ENCODE measurements around the gene ADGRB3. TPM values are rescaled to one million over a fixed set of nuclear protein-coding genes. Genes with fewer than 3 reads are reported as not detected.

ADGRB3 gene
- polyA plus RNA-seq, 1 of the 3 experiments (the other 2 are of a cell fraction): 0.12 TPM

DNA sequence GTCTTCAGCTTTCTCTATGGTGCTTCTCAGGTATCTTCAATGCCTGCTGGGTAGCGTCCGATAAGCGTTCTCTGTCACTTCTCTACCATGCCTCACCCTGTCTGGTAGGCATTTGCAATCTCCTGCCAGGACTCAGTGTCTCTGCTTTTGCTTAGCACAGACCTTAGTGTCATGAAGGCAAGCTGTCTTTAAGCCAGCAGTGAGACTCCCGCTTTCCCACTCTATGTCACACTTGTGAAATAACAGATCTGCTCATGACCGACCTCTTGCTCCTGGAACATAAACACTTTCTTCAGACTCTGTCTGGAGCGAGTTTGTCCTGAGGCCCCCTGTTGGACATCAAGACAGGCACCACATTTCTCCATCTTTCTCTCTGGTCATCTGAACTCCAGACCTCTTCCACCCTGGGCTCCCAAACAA lies 17.0 kb downstream of the ADGRB3 start (continued):
- TF ChIP-seq REST (IDR thresholded peaks at IDR 0.05; ENCODE audit: low read depth, low read length) (no peak), RAD21 (IDR thresholded peaks at IDR 0.05; ENCODE audit: low read length) (no peak), JUND (IDR thresholded peaks at IDR 0.05) (no peak), GATA2 (CRISPR knock-in tag; IDR thresholded peaks at IDR 0.05) (no peak)
- TF ChIP-seq, protein P1, sequence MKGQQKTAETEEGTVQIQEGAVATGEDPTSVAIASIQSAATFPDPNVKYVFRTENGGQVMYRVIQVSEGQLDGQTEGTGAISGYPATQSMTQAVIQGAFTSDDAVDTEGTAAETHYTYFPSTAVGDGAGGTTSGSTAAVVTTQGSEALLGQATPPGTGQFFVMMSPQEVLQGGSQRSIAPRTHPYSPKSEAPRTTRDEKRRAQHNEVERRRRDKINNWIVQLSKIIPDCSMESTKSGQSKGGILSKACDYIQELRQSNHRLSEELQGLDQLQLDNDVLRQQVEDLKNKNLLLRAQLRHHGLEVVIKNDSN (IDR thresholded peaks at IDR 0.05; ENCODE audit: borderline replicate concordance, low read depth): no peak

DNA sequence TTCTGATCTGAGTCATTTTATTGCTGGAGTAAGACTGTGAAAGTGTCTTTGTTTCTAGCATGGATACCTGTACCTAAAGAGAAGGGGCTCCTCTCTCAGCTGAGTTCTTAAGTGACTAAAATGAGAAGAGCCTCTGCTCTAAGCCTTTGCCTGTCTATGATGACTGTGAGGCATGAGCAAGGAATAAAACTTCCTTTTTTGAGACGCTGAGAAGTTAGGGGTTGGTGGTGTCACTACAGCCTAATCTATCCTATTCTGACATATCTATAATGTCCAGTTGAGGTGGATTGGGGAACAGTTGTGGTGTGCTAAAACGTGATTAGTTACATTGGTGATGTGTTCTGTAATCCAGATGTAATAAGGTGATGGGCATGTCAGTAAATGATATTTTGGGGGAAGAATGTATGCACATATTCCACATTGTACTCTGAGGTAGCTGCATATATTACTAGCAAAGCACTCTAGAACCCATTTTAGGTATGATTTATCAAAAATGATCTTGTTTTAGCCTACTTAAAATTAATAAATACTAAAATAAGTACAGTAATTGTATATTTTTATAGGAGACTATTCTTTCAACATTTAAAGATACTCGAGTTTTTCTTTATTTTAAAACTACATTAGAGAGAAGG lies 18.1 kb downstream of the ADGRB3 start:
- ChIA-PET POLR2A (no interaction called here), CTCF (interaction anchor here (1.1 to 3.0 kb wide), 2 partner anchors 14 to 16 kb away, joined by 3 to 18 read pairs; no protein-coding TSS in a partner anchor)
- no peaks in the 10 kb centered on the region for H3K27me3 ChIP-seq (ENCODE audit: insufficient read depth)
- H3K4me3 ChIP-seq (ENCODE audit: low read depth in 2 of 2, low read length in 1 of 2): no peak overlapping the region
- H3K9ac ChIP-seq: no peak overlapping the region
- no peak for DNase-seq
- no peak overlapping the region for H3K4me2 ChIP-seq
- WGBS (ENCODE audit: low lambda C conversion rate): 44% methylated on average over 3 of the region's 3 CpGs
- H3K4me1 ChIP-seq (ENCODE audit: control insufficient read depth in 1 of 2, insufficient read depth in 2 of 2, low read depth in 1 of 2, low read length in 1 of 2): peaks cover 0 to 8% of the 10 kb centered on the region in 2 experiments; a peak in 3 of 4 replicates
- H3K27ac ChIP-seq (ENCODE audit: low read depth in 2 of 2, low read length in 1 of 2): no peak overlapping the region; a peak in 1 of 4 replicates
- H3K9me2 ChIP-seq: no peaks in the 10 kb centered on the region
- no peaks in the 10 kb centered on the region for H3F3A ChIP-seq (replicated peaks; ENCODE audit: insufficient read depth)
- H3K9me3 ChIP-seq: no peaks in the 10 kb centered on the region
- H4K20me1 ChIP-seq (ENCODE audit: insufficient read depth): no peaks in the 10 kb centered on the region
- H3K79me2 ChIP-seq (ENCODE audit: insufficient read depth): no peaks in the 10 kb centered on the region
- H2AFZ ChIP-seq (ENCODE audit: low read depth): no peak overlapping the region
- TF ChIP-seq SMC3 (IDR thresholded peaks at IDR 0.05; ENCODE audit: low read depth, low read length) (no peak), SIN3A (IDR thresholded peaks at IDR 0.05; ENCODE audit: borderline replicate concordance, low read depth, low read length) (no peak), POLR2AphosphoS5 (IDR thresholded peaks at IDR 0.05; ENCODE audit: low read depth, low read length) (no peak), TAF1 (IDR thresholded peaks at IDR 0.05; ENCODE audit: borderline replicate concordance, low read depth, low read length) (no peak), RFX5 (IDR thresholded peaks at IDR 0.05; ENCODE audit: low read length) (no peak), MEF2A (IDR thresholded peaks at IDR 0.05; ENCODE audit: borderline replicate concordance, low read depth) (no peak), FOXJ3 (CRISPR knock-in tag; IDR thresholded peaks at IDR 0.05) (no peak), ZBTB33 (IDR thresholded peaks at IDR 0.05; ENCODE audit: borderline replicate concordance, low read depth) (no peak), EP300 (IDR thresholded peaks at IDR 0.05; ENCODE audit: borderline replicate concordance in 1 of 2, low read depth in 1 of 2, low read length in 1 of 2) (no peak), GATA2 (CRISPR knock-in tag; IDR thresholded peaks at IDR 0.05) (no peak), RCOR1 (IDR thresholded peaks at IDR 0.05; ENCODE audit: low read length) (no peak), YY1 (IDR thresholded peaks at IDR 0.05; ENCODE audit: low read depth) (no peak), GABPA (IDR thresholded peaks at IDR 0.05; ENCODE audit: low read depth) (no peak)
- TF ChIP-seq, protein P2, sequence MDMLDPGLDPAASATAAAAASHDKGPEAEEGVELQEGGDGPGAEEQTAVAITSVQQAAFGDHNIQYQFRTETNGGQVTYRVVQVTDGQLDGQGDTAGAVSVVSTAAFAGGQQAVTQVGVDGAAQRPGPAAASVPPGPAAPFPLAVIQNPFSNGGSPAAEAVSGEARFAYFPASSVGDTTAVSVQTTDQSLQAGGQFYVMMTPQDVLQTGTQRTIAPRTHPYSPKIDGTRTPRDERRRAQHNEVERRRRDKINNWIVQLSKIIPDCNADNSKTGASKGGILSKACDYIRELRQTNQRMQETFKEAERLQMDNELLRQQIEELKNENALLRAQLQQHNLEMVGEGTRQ (IDR thresholded peaks at IDR 0.05; ENCODE audit: borderline replicate concordance, low read depth, low read length): no peak
- TF ChIP-seq, protein P3, sequence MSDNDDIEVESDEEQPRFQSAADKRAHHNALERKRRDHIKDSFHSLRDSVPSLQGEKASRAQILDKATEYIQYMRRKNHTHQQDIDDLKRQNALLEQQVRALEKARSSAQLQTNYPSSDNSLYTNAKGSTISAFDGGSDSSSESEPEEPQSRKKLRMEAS (IDR thresholded peaks at IDR 0.05; ENCODE audit: low read depth): no peak
- TF ChIP-seq, protein P4, sequence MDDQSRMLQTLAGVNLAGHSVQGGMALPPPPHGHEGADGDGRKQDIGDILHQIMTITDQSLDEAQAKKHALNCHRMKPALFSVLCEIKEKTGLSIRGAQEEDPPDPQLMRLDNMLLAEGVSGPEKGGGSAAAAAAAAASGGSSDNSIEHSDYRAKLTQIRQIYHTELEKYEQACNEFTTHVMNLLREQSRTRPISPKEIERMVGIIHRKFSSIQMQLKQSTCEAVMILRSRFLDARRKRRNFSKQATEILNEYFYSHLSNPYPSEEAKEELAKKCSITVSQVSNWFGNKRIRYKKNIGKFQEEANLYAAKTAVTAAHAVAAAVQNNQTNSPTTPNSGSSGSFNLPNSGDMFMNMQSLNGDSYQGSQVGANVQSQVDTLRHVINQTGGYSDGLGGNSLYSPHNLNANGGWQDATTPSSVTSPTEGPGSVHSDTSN (IDR thresholded peaks at IDR 0.05): no peak
- TF ChIP-seq, protein P5, sequence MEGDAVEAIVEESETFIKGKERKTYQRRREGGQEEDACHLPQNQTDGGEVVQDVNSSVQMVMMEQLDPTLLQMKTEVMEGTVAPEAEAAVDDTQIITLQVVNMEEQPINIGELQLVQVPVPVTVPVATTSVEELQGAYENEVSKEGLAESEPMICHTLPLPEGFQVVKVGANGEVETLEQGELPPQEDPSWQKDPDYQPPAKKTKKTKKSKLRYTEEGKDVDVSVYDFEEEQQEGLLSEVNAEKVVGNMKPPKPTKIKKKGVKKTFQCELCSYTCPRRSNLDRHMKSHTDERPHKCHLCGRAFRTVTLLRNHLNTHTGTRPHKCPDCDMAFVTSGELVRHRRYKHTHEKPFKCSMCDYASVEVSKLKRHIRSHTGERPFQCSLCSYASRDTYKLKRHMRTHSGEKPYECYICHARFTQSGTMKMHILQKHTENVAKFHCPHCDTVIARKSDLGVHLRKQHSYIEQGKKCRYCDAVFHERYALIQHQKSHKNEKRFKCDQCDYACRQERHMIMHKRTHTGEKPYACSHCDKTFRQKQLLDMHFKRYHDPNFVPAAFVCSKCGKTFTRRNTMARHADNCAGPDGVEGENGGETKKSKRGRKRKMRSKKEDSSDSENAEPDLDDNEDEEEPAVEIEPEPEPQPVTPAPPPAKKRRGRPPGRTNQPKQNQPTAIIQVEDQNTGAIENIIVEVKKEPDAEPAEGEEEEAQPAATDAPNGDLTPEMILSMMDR (IDR thresholded peaks at IDR 0.05): no peak
- no peaks in the 10 kb centered on the region for H3K36me3 ChIP-seq (replicated peaks in 1 of 2; ENCODE audit: control insufficient read depth in 1 of 2, insufficient read depth in 2 of 2, low read length in 1 of 2)
